Smooth muscle cell (in vitro differentiated cells): Measurements from ENCODE around the gene RGS6. TPM values are rescaled to one million over a fixed set of nuclear protein-coding genes. Genes with fewer than 3 reads are reported as not detected.

Experiments used
- DNase-seq: peaks from one replicate; lab custom pipeline; 2025; ENCODE audit not compliant: unreplicated experiment; lab: John Stamatoyannopoulos, UW
- H2AFZ ChIP-seq: fragments of 200-600 bp; sonication (generic); 2 replicates; pipeline ENCODE4 v1.6.0; 2016; ENCODE audit warnings: antibody characterized with exemption, low read depth, mild to moderate bottlenecking
- H3F3A ChIP-seq: fragments of 200-600 bp; sonication (generic); 2 replicates; pipeline ENCODE4 v1.6.0; 2017; ENCODE audit warnings: antibody characterized with exemption, low read depth
- H3K27ac ChIP-seq: fragments of 200-600 bp; sonication (generic); 2 replicates; pipeline ENCODE4 v1.5.1; 2016; ENCODE audit warnings: low read depth, mild to moderate bottlenecking
- H3K27me3 ChIP-seq: fragments of 200-600 bp; sonication (generic); 2 replicates; pipeline ENCODE4 v1.6.1; 2016; ENCODE audit warnings: low read depth, mild to moderate bottlenecking
- H3K36me3 ChIP-seq: fragments of 200-600 bp; sonication (generic); 2 replicates; pipeline ENCODE4 v1.5.1; 2016; ENCODE audit warnings: low read depth
- H3K4me1 ChIP-seq: fragments of 200-600 bp; sonication (generic); 2 replicates; pipeline ENCODE4 v1.5.1; 2016; ENCODE audit warnings: low read depth
- H3K4me2 ChIP-seq: fragments of 200-600 bp; sonication (generic); 2 replicates; pipeline ENCODE4 v1.6.0; 2016; ENCODE audit warnings: mild to moderate bottlenecking
- H3K4me3 ChIP-seq: fragments of 200-600 bp; sonication (generic); 2 replicates; pipeline ENCODE4 v1.5.1; 2016; ENCODE audit warnings: mild to moderate bottlenecking
- H3K79me2 ChIP-seq: fragments of 200-600 bp; sonication (generic); 2 replicates; pipeline ENCODE4 v1.6.0; 2016; ENCODE audit warnings: low read depth, mild to moderate bottlenecking
- H3K9ac ChIP-seq: fragments of 200-600 bp; sonication (generic); 2 replicates; pipeline ENCODE4 v1.6.0; 2016; ENCODE audit warnings: low read depth
- H3K9me3 ChIP-seq: fragments of 200-600 bp; sonication (generic); replicated peaks from 2 replicates; pipeline ENCODE4 v1.5.1; 2016; ENCODE audit warnings: low read depth
- H4K20me1 ChIP-seq: fragments of 200-600 bp; sonication (generic); 2 replicates; pipeline ENCODE4 v1.6.0; 2016; ENCODE audit warnings: low read depth
- WGBS: methylation state at CpG from one replicate; pipeline ENCODE4 v1.1.7; 2016; ENCODE audit warnings: low lambda C conversion rate; 5-methylcytosine and 5-hydroxymethylcytosine counted together
- polyA plus RNA-seq: library from polyadenylated mRNA; unstranded; fragments of >200 nt; fragmentation: Nextera tagmentation; extraction: Ambion mirVana; gene quantifications from 2 replicates; pipeline ENCODE4 v1.2.1, GENCODE V29; 2016
- total RNA-seq: library from RNA; depleted of rRNA; stranded (reverse); fragments of >200 nt; gene quantifications from 2 replicates; pipeline ENCODE4 v1.2.3, GENCODE V29; 2014
- TF ChIP-seq, protein P1 (sequence below): fragments of 200-600 bp; sonication (generic); IDR thresholded peaks from 2 replicates; pipeline ENCODE4 v1.5.1; 2017; ENCODE audit warnings: borderline replicate concordance, mild to moderate bottlenecking, antibody characterized with exemption; ENCODE audit not compliant: insufficient read depth, poor library complexity, severe bottlenecking

The RGS6 gene
- total and polyA plus RNA-seq, 2 experiments from 2014 or later = 0.40 TPM; not detected in 1

- H2AFZ ChIP-seq = no peak overlapping the region
- H3F3A ChIP-seq = no peaks in the 10 kb centered on the region
- no peak overlapping the region for H3K4me2 ChIP-seq
- no peaks in the 10 kb centered on the region for H3K9me3 ChIP-seq
- H3K27me3 ChIP-seq = no peaks in the 10 kb centered on the region
- WGBS = 93% methylated on average over 2 of the region's 2 CpGs
- H3K9ac ChIP-seq = no peak overlapping the region
- H4K20me1 ChIP-seq = no peaks in the 10 kb centered on the region
- H3K36me3 ChIP-seq = no peaks in the 10 kb centered on the region
- no peak overlapping the region for H3K4me3 ChIP-seq
- H3K79me2 ChIP-seq = no peaks in the 10 kb centered on the region
- DNase-seq = no peak
- no peak overlapping the region for H3K27ac ChIP-seq
- H3K4me1 ChIP-seq = no peaks in the 10 kb centered on the region
- TF ChIP-seq, protein P1, sequence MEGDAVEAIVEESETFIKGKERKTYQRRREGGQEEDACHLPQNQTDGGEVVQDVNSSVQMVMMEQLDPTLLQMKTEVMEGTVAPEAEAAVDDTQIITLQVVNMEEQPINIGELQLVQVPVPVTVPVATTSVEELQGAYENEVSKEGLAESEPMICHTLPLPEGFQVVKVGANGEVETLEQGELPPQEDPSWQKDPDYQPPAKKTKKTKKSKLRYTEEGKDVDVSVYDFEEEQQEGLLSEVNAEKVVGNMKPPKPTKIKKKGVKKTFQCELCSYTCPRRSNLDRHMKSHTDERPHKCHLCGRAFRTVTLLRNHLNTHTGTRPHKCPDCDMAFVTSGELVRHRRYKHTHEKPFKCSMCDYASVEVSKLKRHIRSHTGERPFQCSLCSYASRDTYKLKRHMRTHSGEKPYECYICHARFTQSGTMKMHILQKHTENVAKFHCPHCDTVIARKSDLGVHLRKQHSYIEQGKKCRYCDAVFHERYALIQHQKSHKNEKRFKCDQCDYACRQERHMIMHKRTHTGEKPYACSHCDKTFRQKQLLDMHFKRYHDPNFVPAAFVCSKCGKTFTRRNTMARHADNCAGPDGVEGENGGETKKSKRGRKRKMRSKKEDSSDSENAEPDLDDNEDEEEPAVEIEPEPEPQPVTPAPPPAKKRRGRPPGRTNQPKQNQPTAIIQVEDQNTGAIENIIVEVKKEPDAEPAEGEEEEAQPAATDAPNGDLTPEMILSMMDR = no peak
These were observed 34.3 kb downstream of the RGS6 start for GRCh38 chr14:71966528-71966927.

DNA sequence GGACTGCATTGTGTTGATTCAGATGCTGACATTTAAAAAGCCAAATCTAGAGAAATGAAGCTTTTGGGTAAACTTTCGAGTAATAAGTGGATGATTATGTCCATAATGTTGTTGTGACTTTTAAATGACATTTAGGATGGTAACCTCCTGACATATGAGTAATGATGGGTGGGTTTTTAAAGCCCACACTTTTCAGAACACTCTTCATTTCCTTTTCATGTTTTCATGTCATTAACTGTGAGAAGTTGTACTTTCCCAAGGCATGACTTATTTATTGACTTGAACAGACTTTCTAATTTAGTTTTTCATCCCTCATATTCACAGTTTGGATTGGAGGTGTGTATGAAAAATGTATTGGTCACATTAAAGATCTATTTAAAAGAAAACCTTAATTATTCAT is 35.5 kb downstream of the RGS6 start:
- 57% methylated on average over 1 of the region's 1 CpG for WGBS
- Histone ChIP-seq H3K27ac (no peak overlapping the region), H3K9me3 (no peaks in the 10 kb centered on the region), H3K4me1 (no peaks in the 10 kb centered on the region), H3K27me3 (no peaks in the 10 kb centered on the region), H3K9ac (no peak overlapping the region), H3K79me2 (no peaks in the 10 kb centered on the region), H2AFZ (no peak overlapping the region), H3F3A (no peaks in the 10 kb centered on the region), H4K20me1 (no peaks in the 10 kb centered on the region), H3K4me2 (no peak overlapping the region), H3K4me3 (no peak overlapping the region), H3K36me3 (no peaks in the 10 kb centered on the region)
- no peak for DNase-seq
- TF ChIP-seq, protein P1 = no peak

DNA sequence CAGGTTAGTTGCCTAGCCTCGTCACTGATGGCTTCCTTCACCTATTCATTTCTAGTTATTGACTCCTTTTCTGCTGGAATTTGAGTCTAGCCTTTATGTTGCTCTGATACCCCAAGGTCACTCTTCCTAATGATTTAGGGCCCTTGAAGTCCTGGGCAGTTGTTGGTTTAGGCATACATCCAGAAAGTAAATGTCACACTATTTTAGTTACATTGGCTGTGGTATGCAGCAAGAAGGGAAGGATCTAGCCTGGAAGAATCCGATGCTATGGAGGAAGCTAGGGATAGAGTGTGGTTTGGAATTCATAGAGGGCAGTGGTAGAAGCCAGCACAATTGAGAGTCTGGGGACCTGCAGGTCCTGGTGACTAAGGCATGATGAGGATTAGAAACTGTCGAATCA is 38.0 kb downstream of the RGS6 start:
- Histone ChIP-seq H4K20me1 (no peaks in the 10 kb centered on the region), H3K27me3 (no peaks in the 10 kb centered on the region), H3K4me2 (no peak overlapping the region), H3K4me1 (no peaks in the 10 kb centered on the region), H2AFZ (no peak overlapping the region), H3K9ac (no peak overlapping the region), H3K79me2 (no peaks in the 10 kb centered on the region), H3F3A (no peaks in the 10 kb centered on the region), H3K4me3 (no peak overlapping the region), H3K27ac (no peak overlapping the region), H3K36me3 (no peaks in the 10 kb centered on the region), H3K9me3 (no peaks in the 10 kb centered on the region)
- no peak for DNase-seq
- WGBS = 88% methylated on average over 3 of the region's 3 CpGs
- TF ChIP-seq, protein P1 = no peak

- 55% methylated on average over 3 of the region's 3 CpGs for whole genome bisulfite sequencing
- Histone ChIP-seq H3K4me1 (no peaks in the 10 kb centered on the region), H3K4me2 (peak overlapping the region; percentile 69), H3K9ac (no peak overlapping the region), H3K27me3 (no peaks in the 10 kb centered on the region), H3K27ac (peak overlapping the region; percentile 42), H3F3A (no peaks in the 10 kb centered on the region), H3K4me3 (no peak overlapping the region), H3K36me3 (no peaks in the 10 kb centered on the region), H3K9me3 (no peaks in the 10 kb centered on the region), H4K20me1 (no peaks in the 10 kb centered on the region), H3K79me2 (no peaks in the 10 kb centered on the region), H2AFZ (peak overlapping the region; percentile 77)
- TF ChIP-seq, protein P1 = no peak
- no peak for DNase-seq
These were observed 53.4 kb downstream of the RGS6 start for GRCh38 chr14:71985538-71986189.
